Esophagus muscularis mucosa (tissue), 4 donors: ENCODE measurements around the gene RASL12. TPM values are rescaled to one million over a fixed set of nuclear protein-coding genes. Genes with fewer than 3 reads are reported as not detected.
"Not testable (repeated sequence)": the region's sequence is repeated elsewhere in the genome, so short reads cannot be mapped to it uniquely, and the experiment has no call there.

Source experiments
- DNase-seq: peaks from one replicate; pipeline ENCODE4 v3.0.0-alpha.2; 2017; ENCODE audit errors: extremely low spot score
- H3K27ac ChIP-seq, 4 donors: fragments of 200-600 bp; sonication (generic); replicated peaks in 1 of 4; 1 replicate in 3 of 4; 2 replicates in 1 of 4; pipeline ENCODE4 v1.5.1; 2016 to 2019; ENCODE audit warnings: mild to moderate bottlenecking in 1 of 4
- H3K27me3 ChIP-seq, 4 donors: fragments of 200-600 bp; sonication (generic); one replicate each; pipeline versions ENCODE4 v1.5.1 to v1.6.0; 2016 to 2019
- H3K36me3 ChIP-seq, 4 donors: fragments of 200-600 bp; sonication (generic); one replicate each; pipeline ENCODE4 v1.5.1; 2016 to 2019
- H3K4me1 ChIP-seq, 4 donors: fragments of 200-600 bp; sonication (generic); one replicate each; pipeline ENCODE4 v1.5.1; 2016 to 2019
- H3K4me3 ChIP-seq, 4 donors: fragments of 200-600 bp; sonication (generic); 1 replicate in 2 of 4; 2 replicates in 2 of 4; pipeline ENCODE4 v1.5.1; 2016 to 2019; ENCODE audit warnings: mild to moderate bottlenecking in 4 of 4, moderate library complexity in 1 of 4
- H3K9me3 ChIP-seq, 4 donors: fragments of 200-600 bp; sonication (generic); 1 replicate in 3 of 4; 2 replicates in 1 of 4; pipeline ENCODE4 v1.5.1; 2016 to 2019
- CTCF ChIP-seq, 3 experiments: fragments of 200-600 bp in 2 of 3; fragments of 450-650 bp in 1 of 3; sonication (generic) in 2 of 3; IDR thresholded peaks; one replicate each; pipeline ENCODE4 v1.5.1; 2017 to 2019; ENCODE audit warnings: antibody characterized with exemption in 3 of 3, mild to moderate bottlenecking in 2 of 3, moderate library complexity in 1 of 3
- EP300 ChIP-seq: sonication (generic); formaldehyde crosslinking; IDR thresholded peaks from one replicate; pipeline ENCODE4 v1.6.1; 2017; ENCODE audit warnings: antibody characterized with exemption
- POLR2A ChIP-seq: fragments of 450-650 bp; IDR thresholded peaks from one replicate; pipeline ENCODE4 v1.6.1; 2017; ENCODE audit warnings: antibody characterized with exemption, moderate library complexity, mild to moderate bottlenecking, low read depth
- POLR2AphosphoS5 ChIP-seq, 2 donors: sonication (generic); formaldehyde crosslinking; IDR thresholded peaks; one replicate each; pipeline ENCODE4 v1.6.1; 2017; ENCODE audit warnings: antibody characterized with exemption in 2 of 2
- WGBS: methylation state at CpG from one replicate; pipeline ENCODE4 v1.1.5; 2018; 5-methylcytosine and 5-hydroxymethylcytosine counted together
- intact Hi-C: fragments of 100-400 bp; cut with DNase I; formaldehyde crosslinking; loops from one replicate; pipeline ENCODE4 v1.15.1; 2023
- total RNA-seq, 4 donors: library from RNA; depleted of rRNA; stranded (reverse); fragments of >200 nt; gene quantifications; one replicate each; pipeline versions ENCODE4 v1.1.0 to v1.2.1, GENCODE V29; 2016

Gene RASL12
- total RNA-seq, 4 donors from 2014 or later, result 123 to 216 (median 198) TPM

- TF ChIP-seq POLR2AphosphoS5 (IDR thresholded peaks at IDR 0.05) (no peak), EP300 (no peak), POLR2A (no peak)
- H3K27ac ChIP-seq, result peak overlapping the region; percentile 69 to 96 (median 93)
- H3K9me3 ChIP-seq, result no peaks in the 10 kb centered on the region
- no peaks in the 10 kb centered on the region for H3K36me3 ChIP-seq
- H3K4me3 ChIP-seq, result no peak overlapping the region
- DNase-seq, result no peak
- 76% methylated on average over 6 of the region's 6 CpGs for WGBS
- peaks cover 78 to 93% (median 81%) of the 10 kb centered on the region in 4 donors for H3K4me1 ChIP-seq
- peaks cover 0 to 16% (median 0%) of the 10 kb centered on the region in 4 donors for H3K27me3 ChIP-seq
- intact Hi-C loops, result loop anchor here (10.0 kb wide), 1 partner anchor 236 kb away; the partner anchor contains the start of gene PLEKHO2
Observed at GRCh38 chr15:65081270-65081669, 13.5 kb upstream of the RASL12 start.

GRCh38 chr15:65079580-65079979 lies 11.8 kb upstream of the RASL12 start:
- peaks cover 61 to 81% (median 64%) of the 10 kb centered on the region in 4 donors for H3K4me1 ChIP-seq
- no peak overlapping the region for H3K27ac ChIP-seq
- no peak overlapping the region for H3K4me3 ChIP-seq
- no peak for DNase-seq
- H3K9me3 ChIP-seq, result no peaks in the 10 kb centered on the region
- 100% methylated on average over 3 of the region's 5 CpGs for WGBS
- H3K36me3 ChIP-seq, result no peaks in the 10 kb centered on the region
- H3K27me3 ChIP-seq, result peaks cover 0 to 16% (median 0%) of the 10 kb centered on the region in 4 donors
- intact Hi-C loops, result loop anchor here (2.0 kb wide), 1 partner anchor 25 kb away; no protein-coding TSS in a partner anchor
- TF ChIP-seq EP300 (no peak), POLR2AphosphoS5 (IDR thresholded peaks at IDR 0.05) (no peak), CTCF (IDR thresholded peaks at IDR 0.05) (no peak), POLR2A (no peak)

- no CpG with 5 or more reads among the region's 24 CpGs for WGBS
Observed at GRCh38 chr15:65077981-65078352, 10.2 kb upstream of the RASL12 start.

GRCh38 chr15:65077291-65077980 lies 9.6 kb upstream of the RASL12 start:
- H3K4me3 ChIP-seq, result peak overlapping the region in 3 of 4 donors; percentile 4 to 18 (median 15)
- H3K27ac ChIP-seq, result peak overlapping the region in 1 of 4 donors; percentile 23
- intact Hi-C loops, result no loop called here
- H3K4me1 ChIP-seq, result peaks cover 41 to 66% (median 47%) of the 10 kb centered on the region in 4 donors
- no peaks in the 10 kb centered on the region for H3K9me3 ChIP-seq
- TF ChIP-seq POLR2AphosphoS5 (IDR thresholded peaks at IDR 0.05) (no peak), POLR2A (no peak)
- H3K27me3 ChIP-seq, result peaks cover 0 to 16% (median 0%) of the 10 kb centered on the region in 4 donors
- 59% methylated on average over 21 of the region's 85 CpGs for WGBS
- H3K36me3 ChIP-seq, result no peaks in the 10 kb centered on the region
- DNase-seq, result no peak

More at GRCh38 chr15:65077981-65078352, 10.2 kb upstream of the RASL12 start:
- Histone ChIP-seq H3K27me3 (peaks cover 0 to 16% (median 0%) of the 10 kb centered on the region in 4 donors), H3K4me1 (peaks cover 44 to 66% (median 50%) of the 10 kb centered on the region in 4 donors), H3K36me3 (no peaks in the 10 kb centered on the region), H3K27ac (peak overlapping the region in 1 of 4 donors; percentile 23), H3K9me3 (no peaks in the 10 kb centered on the region), H3K4me3 (peak overlapping the region in 3 of 4 donors; percentile 4 to 18 (median 15))
- no peak for DNase-seq
- peak; percentile 58 to 70 (median 69) for TF ChIP-seq CTCF (IDR thresholded peaks at IDR 0.05)
- no peak for TF ChIP-seq EP300
- TF ChIP-seq POLR2A, result no peak
- no peak for TF ChIP-seq POLR2AphosphoS5 (IDR thresholded peaks at IDR 0.05)
- intact Hi-C loops, result loop anchor here (2.0 kb wide), 1 partner anchor 23 kb away; no protein-coding TSS in a partner anchor

- intact Hi-C loops, result no loop called here
- TF ChIP-seq EP300 (no peak), POLR2AphosphoS5 (IDR thresholded peaks at IDR 0.05) (no peak), CTCF (IDR thresholded peaks at IDR 0.05) (no peak), POLR2A (no peak)
- no peak for DNase-seq
- H3K4me3 ChIP-seq, result peak within 1 kb of the TSS in 2 of 4 donors; percentile 4 to 18
- H3K27me3 ChIP-seq, result peaks cover 0 to 16% (median 0%) of the 10 kb centered on the region in 4 donors
- no peak within 1 kb of the TSS for H3K27ac ChIP-seq
- H3K36me3 ChIP-seq, result no peaks in the 10 kb centered on the region
- no peaks in the 10 kb centered on the region for H3K9me3 ChIP-seq
- WGBS, result 81% methylated on average over 25 of the region's 73 CpGs
- H3K4me1 ChIP-seq, result peaks cover 41 to 66% (median 47%) of the 10 kb centered on the region in 4 donors
Observed at GRCh38 chr15:65076486-65077290, 8.9 kb upstream of the RASL12 start, which contains the start of gene KBTBD13. Gene KBTBD13, plus strand, starts transcription at chr15:65076746. Its CDS starts 70 bp downstream, at chr15:65076816.

GRCh38 chr15:65075607-65076395 lies 8.0 kb upstream of the RASL12 start:
- WGBS, result 69% methylated on average over 11 of the region's 12 CpGs
- peaks cover 0 to 16% (median 0%) of the 10 kb centered on the region in 4 donors for H3K27me3 ChIP-seq
- H3K4me3 ChIP-seq, H3K9me3 ChIP-seq, intact Hi-C loops, H3K27ac ChIP-seq, H3K36me3 ChIP-seq, DNase-seq: not testable (repeated sequence)
- peaks cover 41 to 67% (median 47%) of the 10 kb centered on the region in 4 donors for H3K4me1 ChIP-seq

- H3K4me3 ChIP-seq, H3K36me3 ChIP-seq, H3K9me3 ChIP-seq, intact Hi-C loops, H3K27ac ChIP-seq, DNase-seq: not testable (repeated sequence)
- peaks cover 46 to 70% (median 52%) of the 10 kb centered on the region in 4 donors for H3K4me1 ChIP-seq
- 97% methylated on average over 8 of the region's 22 CpGs for WGBS
- H3K27me3 ChIP-seq, result peaks cover 0 to 16% (median 0%) of the 10 kb centered on the region in 4 donors
Observed at GRCh38 chr15:65074946-65075345, 7.2 kb upstream of the RASL12 start.
